NCI-H510A (cell line): ENCODE data around the gene DLG2.

Experiments used
- DNase-seq: peaks from one replicate; lab custom pipeline; 2025; lab: John Stamatoyannopoulos, UW

The DLG2 gene

GRCh38 chr11:83720675-83721074, 1906.5 kb downstream of the DLG2 start:
- no peak for DNase-seq

- no peak for DNase-seq
Measured at GRCh38 chr11:83717537-83717936, 1909.6 kb downstream of the DLG2 start.

GRCh38 chr11:83715927-83716535, 1911.1 kb downstream of the DLG2 start:
- no peak for DNase-seq

- no peak for DNase-seq
Measured at GRCh38 chr11:83713708-83714107, 1913.4 kb downstream of the DLG2 start.

- no peak for DNase-seq
Measured at GRCh38 chr11:83711106-83711527, 1916.0 kb downstream of the DLG2 start.

GRCh38 chr11:83709434-83709833, 1917.7 kb downstream of the DLG2 start:
- DNase-seq = no peak

- DNase-seq = no peak
Measured at GRCh38 chr11:83706566-83706965, 1920.6 kb downstream of the DLG2 start.

- no peak for DNase-seq
Measured at GRCh38 chr11:83702796-83703195, 1924.3 kb downstream of the DLG2 start.

- no peak for DNase-seq
Measured at GRCh38 chr11:83697518-83697917, 1929.6 kb downstream of the DLG2 start.

GRCh38 chr11:83695046-83695445, 1932.1 kb downstream of the DLG2 start:
- no peak for DNase-seq

- DNase-seq = no peak
Measured at GRCh38 chr11:83694191-83694910, 1932.8 kb downstream of the DLG2 start.

GRCh38 chr11:83693306-83693992, 1933.7 kb downstream of the DLG2 start:
- DNase-seq = no peak

- DNase-seq = no peak
Measured at GRCh38 chr11:83692675-83693074, 1934.5 kb downstream of the DLG2 start.

- DNase-seq = no peak
Measured at GRCh38 chr11:83691451-83691950, 1935.6 kb downstream of the DLG2 start.

- no peak for DNase-seq
Measured at GRCh38 chr11:83689144-83689780, 1937.9 kb downstream of the DLG2 start.

- no peak for DNase-seq
Measured at GRCh38 chr11:83687787-83688186, 1939.4 kb downstream of the DLG2 start.

GRCh38 chr11:83685730-83686129, 1941.4 kb downstream of the DLG2 start:
- DNase-seq = no peak

- DNase-seq = no peak
Measured at GRCh38 chr11:83684071-83684470, 1943.1 kb downstream of the DLG2 start.

GRCh38 chr11:83682611-83682973, 1944.6 kb downstream of the DLG2 start:
- no peak for DNase-seq

GRCh38 chr11:83681906-83682610, 1945.1 kb downstream of the DLG2 start:
- DNase-seq = no peak

- no peak for DNase-seq
Measured at GRCh38 chr11:83681031-83681781, 1945.9 kb downstream of the DLG2 start.
